Measurements from ENCODE around the gene TFF1.

DNA sequence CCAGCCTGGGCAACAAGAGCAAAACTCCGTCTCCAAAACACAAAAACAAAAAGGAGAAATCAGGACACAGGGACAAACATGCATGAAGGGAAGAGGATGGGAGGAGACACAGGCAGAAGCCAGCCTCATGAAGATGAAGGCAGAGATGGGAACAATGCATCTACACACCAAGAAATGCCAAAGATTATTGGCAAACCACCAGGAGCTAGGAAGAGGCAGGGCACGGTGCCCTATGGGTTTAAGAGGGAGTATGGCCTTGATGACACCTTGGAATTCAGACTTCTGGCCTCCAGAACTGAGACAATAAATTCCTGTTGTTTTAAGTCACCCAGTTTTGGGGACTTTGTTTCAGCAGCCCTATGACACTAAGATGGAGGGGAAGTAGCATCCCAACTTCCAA lies 24.4 kb upstream of the TFF1 start:
- TF ChIP-seq, protein P1, sequence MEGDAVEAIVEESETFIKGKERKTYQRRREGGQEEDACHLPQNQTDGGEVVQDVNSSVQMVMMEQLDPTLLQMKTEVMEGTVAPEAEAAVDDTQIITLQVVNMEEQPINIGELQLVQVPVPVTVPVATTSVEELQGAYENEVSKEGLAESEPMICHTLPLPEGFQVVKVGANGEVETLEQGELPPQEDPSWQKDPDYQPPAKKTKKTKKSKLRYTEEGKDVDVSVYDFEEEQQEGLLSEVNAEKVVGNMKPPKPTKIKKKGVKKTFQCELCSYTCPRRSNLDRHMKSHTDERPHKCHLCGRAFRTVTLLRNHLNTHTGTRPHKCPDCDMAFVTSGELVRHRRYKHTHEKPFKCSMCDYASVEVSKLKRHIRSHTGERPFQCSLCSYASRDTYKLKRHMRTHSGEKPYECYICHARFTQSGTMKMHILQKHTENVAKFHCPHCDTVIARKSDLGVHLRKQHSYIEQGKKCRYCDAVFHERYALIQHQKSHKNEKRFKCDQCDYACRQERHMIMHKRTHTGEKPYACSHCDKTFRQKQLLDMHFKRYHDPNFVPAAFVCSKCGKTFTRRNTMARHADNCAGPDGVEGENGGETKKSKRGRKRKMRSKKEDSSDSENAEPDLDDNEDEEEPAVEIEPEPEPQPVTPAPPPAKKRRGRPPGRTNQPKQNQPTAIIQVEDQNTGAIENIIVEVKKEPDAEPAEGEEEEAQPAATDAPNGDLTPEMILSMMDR (IDR thresholded peaks at IDR 0.05) = no peak
- TF ChIP-seq POLR2A (IDR thresholded peaks at IDR 0.05) = no peak
